Right renal cortex interstitium (tissue), 3 donors: ENCODE results near the gene EZR. TPM values are rescaled to one million over a fixed set of nuclear protein-coding genes. Genes with fewer than 3 reads are reported as not detected.

Source experiments
- DNase-seq, 3 donors: peaks; one replicate each; pipeline ENCODE4 v3.0.0-alpha.2; 2013; ENCODE audit warnings: low read depth in 3 of 3, low spot score in 2 of 3
- polyA plus RNA-seq, 3 donors: library from polyadenylated mRNA; unstranded; fragments of 120-200 nt; gene quantifications; one replicate each; pipeline ENCODE4 v1.2.1, GENCODE V29; 2013; ENCODE audit not compliant: insufficient read length in 3 of 3

EZR gene
- polyA plus RNA-seq, 3 donors: 246 to 271 (median 263) TPM

DNA sequence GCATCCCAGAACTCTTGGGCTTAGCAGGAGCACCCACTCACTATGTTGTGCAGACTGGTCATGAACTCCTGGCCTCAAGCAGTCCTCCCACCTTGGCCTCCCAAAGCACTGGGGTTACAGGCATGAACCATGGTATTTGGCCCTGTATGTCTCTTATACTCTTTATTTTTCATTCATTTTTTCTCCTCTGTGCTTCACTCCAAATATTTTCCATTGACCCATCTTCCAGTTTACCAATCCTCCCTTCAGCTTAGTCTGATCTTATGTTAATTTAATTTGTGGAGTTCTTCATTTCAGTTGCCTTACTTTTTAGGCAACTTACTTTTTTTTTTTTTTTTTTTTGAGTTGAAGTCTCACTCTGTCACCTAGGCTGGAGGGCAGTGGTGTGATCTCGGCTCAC lies 79.5 kb downstream of the EZR start:
- no peak for DNase-seq

DNA sequence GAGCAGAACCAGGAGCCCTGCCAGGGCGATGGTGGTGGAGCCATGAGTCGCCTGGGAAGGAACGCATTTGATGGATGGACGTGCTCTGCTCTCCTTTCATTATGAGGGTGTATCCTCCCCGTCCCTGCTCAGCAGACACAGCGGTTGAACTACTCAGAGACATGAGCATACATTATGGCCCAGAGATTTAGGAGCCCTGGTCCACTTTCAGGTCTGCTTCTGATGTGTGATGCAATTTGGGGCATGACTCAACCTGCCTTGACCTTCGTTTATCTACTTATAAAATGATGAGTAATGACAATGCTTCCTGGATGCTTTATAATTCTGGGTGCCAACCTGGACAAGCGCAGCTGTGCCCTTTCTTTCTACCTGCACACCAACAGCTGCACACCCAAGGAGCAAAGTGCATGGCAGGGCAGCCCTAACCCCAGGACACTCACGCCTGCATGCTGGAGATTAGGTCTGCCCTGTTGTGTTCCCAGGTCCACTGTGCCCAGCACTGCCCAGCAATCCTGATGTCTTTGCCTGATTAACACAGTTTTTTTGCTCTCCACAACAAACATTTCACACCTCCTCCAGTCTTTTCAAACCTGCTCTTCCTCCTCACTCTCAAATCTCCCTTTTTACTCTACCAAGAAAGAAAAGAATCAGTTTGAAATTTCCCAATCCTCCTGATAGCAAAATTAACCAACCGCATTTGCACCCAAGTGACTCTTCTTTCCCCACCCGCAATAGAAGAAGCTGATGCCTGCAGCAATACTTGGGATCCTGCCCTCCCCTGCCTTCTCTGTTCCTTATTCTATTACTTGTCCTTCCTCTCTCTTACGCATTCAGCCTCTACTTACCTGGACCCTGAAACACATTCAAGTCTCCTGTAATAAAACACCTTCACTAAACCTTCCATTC lies 81.2 kb downstream of the EZR start:
- no peak for DNase-seq

DNA sequence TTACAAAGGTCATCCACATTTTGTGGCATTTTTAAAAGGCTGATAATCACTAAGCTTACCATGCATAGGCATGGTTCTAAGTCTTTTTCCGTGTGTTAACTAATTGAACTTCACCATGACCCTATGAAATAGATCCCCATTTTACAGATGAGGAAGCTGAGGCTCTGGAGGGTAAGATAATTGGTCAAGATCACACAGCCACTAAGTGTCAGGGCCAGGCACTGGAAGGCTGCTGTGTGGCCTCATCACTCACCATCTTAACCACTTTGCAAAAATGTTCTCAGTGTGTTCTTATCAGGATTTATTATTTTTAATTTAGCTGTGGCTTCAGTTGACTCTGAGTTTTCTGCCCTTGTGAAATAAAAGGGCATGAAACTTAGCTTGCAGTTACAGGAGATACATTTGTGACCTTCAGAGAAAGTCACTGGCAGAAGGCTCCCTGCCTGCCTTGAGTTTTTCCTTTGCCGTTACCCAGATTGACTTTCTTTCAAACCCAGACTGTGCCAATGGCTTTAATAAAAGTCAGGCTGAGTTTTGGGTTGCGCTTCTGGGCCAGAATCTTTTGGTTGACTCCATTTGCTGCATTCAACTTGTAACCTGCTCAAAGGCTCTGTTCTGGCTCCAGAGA lies 82.0 kb downstream of the EZR start:
- DNase-seq: no peak

DNA sequence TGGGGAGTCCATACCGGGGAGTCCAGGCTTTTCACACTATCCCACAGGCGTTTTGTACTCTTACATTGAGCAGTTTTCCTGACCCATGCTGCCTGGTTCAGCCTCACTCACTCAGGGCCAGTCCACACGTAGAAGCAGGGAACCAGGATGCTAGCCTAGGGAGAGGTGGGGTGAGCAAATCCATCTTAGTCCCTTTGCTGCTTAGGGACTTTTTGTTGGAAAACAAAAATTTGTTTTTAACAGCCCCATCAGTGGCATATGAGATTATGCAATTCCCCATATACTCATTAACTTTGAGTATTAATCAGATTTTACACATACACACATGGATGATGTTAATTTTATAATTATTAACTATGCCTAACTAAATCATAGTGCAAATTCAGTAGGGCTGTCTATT lies 84.2 kb downstream of the EZR start:
- no peak for DNase-seq

DNA sequence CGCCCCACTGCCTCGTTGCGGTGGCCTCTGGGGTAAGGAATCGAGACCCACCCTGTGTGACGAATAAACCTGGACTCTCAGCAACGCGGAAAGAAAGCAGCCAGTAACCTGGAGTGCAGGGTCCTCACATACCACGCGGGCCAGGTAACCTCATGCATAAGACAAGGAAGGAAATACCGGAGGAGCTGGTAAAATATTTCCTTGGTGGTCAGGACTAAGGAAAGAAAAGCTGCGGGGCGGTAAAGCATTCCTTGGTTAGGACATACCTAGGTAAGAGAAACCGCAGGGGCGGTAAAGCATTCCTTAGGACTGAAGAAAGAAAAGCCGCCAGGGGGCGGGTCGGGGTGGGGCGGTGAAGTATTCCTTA lies 88.6 kb downstream of the EZR start:
- DNase-seq: no peak

DNA sequence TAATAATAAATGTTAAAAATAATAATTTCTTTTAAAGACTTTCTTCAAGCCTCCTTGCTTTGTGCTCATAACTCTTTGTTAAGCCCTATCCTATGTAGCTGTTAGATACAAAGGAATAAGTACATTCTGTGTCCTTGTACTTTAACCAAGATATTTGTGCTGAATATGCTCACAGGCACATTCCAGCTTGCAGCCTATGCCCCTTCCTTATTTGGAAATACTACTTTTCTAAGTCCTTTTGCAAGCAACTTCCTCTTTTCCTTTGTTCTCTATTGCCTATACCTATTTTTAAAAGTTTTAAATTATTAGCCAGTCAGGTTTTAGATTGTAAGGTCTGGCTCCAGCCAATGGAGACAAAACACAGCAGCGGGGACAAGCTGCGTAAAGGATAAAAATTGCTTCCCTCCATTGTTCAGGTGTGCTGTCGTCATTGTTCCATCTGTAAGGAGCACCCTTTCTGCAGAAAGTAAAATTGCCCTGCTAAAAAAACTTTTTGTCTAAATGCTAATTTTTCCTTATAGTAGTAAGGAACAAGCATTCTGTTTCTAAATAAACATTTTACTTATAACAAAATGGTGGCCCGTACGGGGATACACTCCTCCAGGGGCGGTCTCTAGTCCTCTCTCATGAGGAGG lies 89.1 kb downstream of the EZR start:
- DNase-seq: no peak

DNA sequence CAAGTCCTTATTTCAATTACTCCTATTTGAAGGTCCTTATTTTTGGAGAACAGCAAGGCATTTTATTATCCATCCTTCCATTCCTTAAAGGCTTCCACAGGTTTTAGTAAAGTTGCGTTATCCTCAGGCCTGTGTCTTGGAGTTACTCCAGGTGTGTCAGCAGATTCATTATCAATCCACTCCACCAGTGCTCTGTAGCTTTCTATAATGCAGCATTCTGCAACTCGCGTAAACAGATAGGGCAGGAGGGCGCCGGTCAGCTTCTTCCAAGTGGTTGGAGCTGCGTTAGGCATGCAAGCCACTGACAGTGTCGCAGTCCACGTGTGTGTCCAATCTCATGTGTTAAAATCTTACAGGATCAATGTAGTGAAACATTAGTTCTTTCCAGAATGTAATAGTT lies 93.5 kb downstream of the EZR start:
- DNase-seq: no peak

DNA sequence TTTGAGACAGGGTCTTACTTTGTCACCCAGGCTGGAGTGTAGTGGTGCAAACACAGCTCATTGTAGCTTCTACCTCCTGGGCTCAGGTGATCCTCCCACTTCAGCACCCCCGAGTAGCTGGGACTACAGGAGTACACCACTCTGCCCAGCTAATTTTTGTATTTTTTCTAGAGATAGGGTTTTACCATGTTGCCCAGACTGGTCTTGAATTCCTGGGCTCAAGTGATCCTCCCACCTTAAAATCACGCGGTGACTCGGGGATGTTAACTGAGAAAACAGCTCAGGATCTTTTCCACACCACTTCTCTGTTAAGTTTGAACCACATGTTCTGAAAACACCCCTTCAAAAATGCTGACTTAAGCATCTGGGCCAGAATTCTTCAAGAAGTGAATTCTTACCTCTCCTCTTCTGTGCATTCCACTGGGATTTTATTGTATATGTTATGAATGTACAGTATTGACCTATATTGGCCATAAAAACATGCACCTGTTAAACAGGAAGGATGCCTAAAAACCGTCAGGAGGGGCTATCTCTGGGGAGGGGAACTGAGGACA lies 96.9 kb downstream of the EZR start:
- DNase-seq: no peak

DNA sequence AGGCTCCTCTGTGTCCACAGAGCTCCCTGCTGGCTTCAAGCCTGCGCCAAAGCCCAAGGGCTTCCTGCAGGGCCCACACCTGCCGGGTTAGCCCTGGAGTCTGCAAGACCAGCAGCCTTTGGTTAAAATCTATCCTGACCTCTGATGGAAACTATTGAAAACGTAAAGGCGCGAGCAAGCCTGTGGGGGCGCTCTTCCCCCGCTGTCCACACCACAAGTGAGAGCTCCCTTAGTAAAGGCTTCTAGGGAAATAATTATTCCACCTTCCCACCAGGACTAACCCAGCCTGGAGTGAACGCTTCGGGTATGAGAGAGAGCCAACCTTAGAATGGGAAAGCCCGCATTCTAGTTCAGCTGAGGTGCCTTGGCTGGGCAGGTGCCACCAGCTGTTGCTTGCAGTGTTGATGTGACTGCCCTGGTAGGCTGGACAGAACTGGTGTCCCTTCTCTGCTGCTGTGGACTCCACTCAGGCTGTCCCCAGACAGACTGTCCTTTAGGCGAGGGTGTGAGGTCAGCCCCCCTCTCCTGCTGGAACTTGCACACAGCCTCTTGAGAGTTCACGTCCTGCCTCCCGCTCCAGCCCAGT lies 100.6 kb downstream of the EZR start:
- DNase-seq: no peak

DNA sequence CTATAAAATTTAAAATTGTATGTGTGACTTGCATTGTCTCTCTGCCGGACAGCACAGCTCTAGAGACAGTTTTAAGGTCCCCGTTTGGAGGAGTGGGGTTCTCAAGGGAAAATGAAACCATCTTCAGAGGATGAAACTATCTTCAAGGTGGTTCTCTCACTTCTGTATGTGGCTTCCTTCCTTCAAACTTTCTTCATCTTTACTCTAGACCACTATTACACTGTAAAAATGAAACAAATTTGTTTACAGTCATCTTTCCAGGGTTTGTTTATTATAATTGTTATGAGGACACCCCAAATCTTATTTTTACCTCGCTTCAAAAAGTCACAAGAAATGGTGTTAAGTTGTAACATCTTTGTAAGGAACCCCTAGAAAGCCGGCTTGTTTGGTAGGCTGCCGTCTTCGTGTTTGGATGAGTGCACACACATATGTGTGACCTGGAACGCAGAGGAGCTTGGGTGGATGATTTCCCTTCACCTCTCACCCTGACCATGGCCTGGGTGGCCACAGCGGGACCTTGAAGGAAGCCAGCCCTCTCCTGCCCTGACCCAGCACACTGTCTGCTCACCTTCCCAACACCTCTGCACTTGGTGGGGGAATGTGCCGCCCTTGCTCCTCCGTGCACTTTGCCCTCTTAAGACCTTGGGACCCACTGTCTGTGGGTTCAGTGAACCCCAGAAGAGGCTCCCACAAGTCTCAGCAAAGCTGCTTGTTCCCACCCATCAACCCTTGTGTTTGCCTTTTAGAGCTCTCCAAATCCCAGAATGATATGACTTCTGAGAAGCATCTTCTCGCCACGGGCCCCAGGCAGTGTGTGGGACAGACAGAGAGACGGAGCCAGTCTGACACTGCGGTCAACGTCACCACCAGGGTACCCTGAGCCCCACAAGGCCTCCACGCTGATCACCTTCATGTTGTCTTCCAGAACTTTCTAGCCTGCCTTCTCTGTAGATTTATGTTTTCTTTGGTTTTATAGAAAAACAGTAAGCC lies 101.5 kb downstream of the EZR start:
- no peak for DNase-seq

Other genes with a start within 250 kb of the EZR start
- 100 to 1,000 TPM; 193 to 222 (median 206) TPM for gene DYNLT1, start 174.6 kb downstream of the EZR start, polyA plus RNA-seq
- 1 to 10 TPM; 3.5 to 4.4 (median 3.8) TPM for gene SYTL3, start 169.3 kb downstream of the EZR start, polyA plus RNA-seq
- 10 to 100 TPM; 13.8 to 16.7 (median 15.2) TPM for gene RSPH3, start 180.8 kb upstream of the EZR start, polyA plus RNA-seq
- gene TAGAP, start 225.6 kb upstream of the EZR start, polyA plus RNA-seq: under 1 TPM; 0.49 to 0.98 (median 0.92) TPM